Spleen (tissue), 11 donors: ENCODE results near the gene DNER. TPM values are rescaled to one million over a fixed set of nuclear protein-coding genes. Genes with fewer than 3 reads are reported as not detected.

Source experiments
- DNase-seq: peaks from one replicate; pipeline ENCODE4 v3.0.0-alpha.2; 2020
- H3K27ac ChIP-seq, 8 donors: fragments of 200-600 bp; sonication (generic) in 7 of 8; 1 replicate in 4 of 8; 2 replicates in 4 of 8; pipeline versions ENCODE4 v1.5.0 to v1.8.0; 2016 to 2021; ENCODE audit warnings: inconsistent platforms in 4 of 8, mild to moderate bottlenecking in 4 of 8, moderate library complexity in 1 of 8
- H3K27me3 ChIP-seq, 7 donors: fragments of 200-600 bp; sonication (generic) in 6 of 7; replicated peaks in 1 of 7; 1 replicate in 4 of 7; 2 replicates in 3 of 7; pipeline versions ENCODE4 v1.5.0 to v1.8.0; 2016 to 2021; ENCODE audit warnings: inconsistent platforms in 3 of 7, mild to moderate bottlenecking in 1 of 7
- H3K36me3 ChIP-seq, 6 donors: fragments of 200-600 bp; sonication (generic) in 5 of 6; 1 replicate in 4 of 6; 2 replicates in 2 of 6; pipeline versions ENCODE4 v1.5.0 to v1.8.0; 2016 to 2021; ENCODE audit warnings: inconsistent platforms in 2 of 6
- H3K4me1 ChIP-seq, 6 donors: fragments of 200-600 bp; sonication (generic) in 5 of 6; 1 replicate in 3 of 6; 2 replicates in 3 of 6; pipeline versions ENCODE4 v1.5.0 to v1.8.0; 2016 to 2021; ENCODE audit warnings: inconsistent platforms in 3 of 6
- H3K4me3 ChIP-seq, 8 donors: fragments of 200-600 bp; sonication (generic) in 7 of 8; 1 replicate in 4 of 8; 2 replicates in 4 of 8; pipeline versions ENCODE4 v1.5.0 to v1.8.0; 2016 to 2021; ENCODE audit warnings: inconsistent platforms in 4 of 8, mild to moderate bottlenecking in 4 of 8, moderate library complexity in 2 of 8
- H3K9me3 ChIP-seq, 8 donors: fragments of 200-600 bp; sonication (generic) in 7 of 8; 1 replicate in 4 of 8; 2 replicates in 4 of 8; pipeline versions ENCODE4 v1.5.0 to v1.8.0; 2016 to 2021; ENCODE audit warnings: inconsistent platforms in 4 of 8
- POLR2A ChIP-seq, 3 donors: fragments of 450-650 bp; IDR thresholded peaks; one replicate each; pipeline ENCODE4 v1.5.1; 2017; ENCODE audit warnings: antibody characterized with exemption in 3 of 3, mild to moderate bottlenecking in 1 of 3
- POLR2AphosphoS5 ChIP-seq, 3 donors: sonication (generic); formaldehyde crosslinking; IDR thresholded peaks; one replicate each; pipeline ENCODE4 v1.5.1; 2017; ENCODE audit warnings: antibody characterized with exemption in 3 of 3
- WGBS, 5 donors: extraction: QIAGEN DNeasy Blood & Tissue Kit in 3 of 5; methylation state at CpG; one replicate each; pipeline versions ENCODE4 v1.1.5 to v1.1.7; 2013 to 2018; 5-methylcytosine and 5-hydroxymethylcytosine counted together
- intact Hi-C: fragments of 100-400 bp; cut with DNase I; formaldehyde crosslinking; loops from one replicate; pipeline ENCODE4 v1.15.0; 2023; ENCODE audit warnings: low total_unique reads
- polyA plus RNA-seq, 3 donors: library from polyadenylated mRNA; stranded (reverse); fragments of 200-250 nt; gene quantifications; one replicate each; pipeline ENCODE4 v1.2.1, GENCODE V29; 2013
- total RNA-seq, 7 donors: library from RNA; depleted of rRNA in 3 of 7; stranded (reverse); fragments of >200 nt in 3 of 7; fragmentation: NEBNext Ultra II Directional in 4 of 7; extraction: Animal tissue kit (Norgen Biotek cat#: 25700) in 4 of 7; gene quantifications; one replicate each; pipeline versions ENCODE4 v1.1.0 to v1.2.1, GENCODE V29; 2016 to 2021
- TF ChIP-seq, protein P1 (sequence below), 11 experiments: fragments of 200-600 bp in 7 of 11; fragments of 450-650 bp in 4 of 11; sonication (generic) in 4 of 11; IDR thresholded peaks in 8 of 11; conservative IDR thresholded peaks in 3 of 11; 1 replicate in 7 of 11; 2 replicates in 4 of 11; pipeline versions ENCODE4 v1.4.0 to v1.8.0; 2016 to 2021; ENCODE audit warnings: antibody characterized with exemption in 11 of 11, inconsistent platforms in 4 of 11, mild to moderate bottlenecking in 1 of 11
- donor health status: healthy with polysubstance abuse.
- donor health status: DM: no; HTN: no; CAD: no; lungs with moderate emphysema.
- donor health status: DM: no; HTN: no; CAD: no.
- donor health status: Bipolar disorder and iron deficiency.
- donor health status: healthy.
- donor health status: DM: no; HTN: no; CAD: no.
- donor health status: DM: yes; HTN: yes; CAD: no.

Gene DNER
- total and polyA plus RNA-seq, 10 donors = 0.03 to 0.58 (median 0.26) TPM; not detected in 3

DNA sequence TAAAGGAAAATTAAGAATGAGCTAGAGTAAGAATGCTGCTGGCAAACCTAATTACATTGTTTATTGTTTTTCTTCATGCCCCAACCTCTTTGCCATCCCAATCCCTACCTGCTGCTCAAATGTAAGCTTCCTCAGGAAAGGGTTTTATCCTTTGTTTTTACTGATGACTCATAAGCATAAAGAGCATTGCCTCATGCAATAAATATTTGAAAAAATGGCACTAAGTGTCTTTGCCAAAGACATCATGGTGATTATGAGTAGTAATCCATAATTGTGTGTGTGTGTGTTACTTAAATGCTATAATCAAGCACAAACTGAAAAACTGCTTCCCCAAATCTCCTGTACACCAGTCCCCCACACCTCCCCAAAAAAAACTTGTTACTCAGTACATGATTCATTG, 53.4 kb downstream of the DNER start:
- no peak overlapping the region for H3K27ac ChIP-seq

GRCh38 chr2:229660391-229660790, 54.0 kb downstream of the DNER start:
- H3K9me3 ChIP-seq = no peaks in the 10 kb centered on the region
- no peak for DNase-seq
- intact Hi-C loops = no loop called here
- no peak overlapping the region for H3K27ac ChIP-seq
- no peak for TF ChIP-seq POLR2AphosphoS5 (IDR thresholded peaks at IDR 0.05)
- no peaks in the 10 kb centered on the region for H3K27me3 ChIP-seq
- H3K4me1 ChIP-seq = no peaks in the 10 kb centered on the region
- no peaks in the 10 kb centered on the region for H3K36me3 ChIP-seq
- no peak overlapping the region for H3K4me3 ChIP-seq

More for the DNA sequence above, 53.4 kb downstream of the DNER start:
- Histone ChIP-seq H3K4me3 (no peak overlapping the region), H3K36me3 (no peaks in the 10 kb centered on the region), H3K9me3 (no peaks in the 10 kb centered on the region), H3K4me1 (no peaks in the 10 kb centered on the region), H3K27me3 (no peaks in the 10 kb centered on the region)
- intact Hi-C loops = no loop called here
- DNase-seq = no peak
- TF ChIP-seq POLR2A (IDR thresholded peaks at IDR 0.05) (no peak), POLR2AphosphoS5 (IDR thresholded peaks at IDR 0.05) (no peak)
- TF ChIP-seq, protein P1, sequence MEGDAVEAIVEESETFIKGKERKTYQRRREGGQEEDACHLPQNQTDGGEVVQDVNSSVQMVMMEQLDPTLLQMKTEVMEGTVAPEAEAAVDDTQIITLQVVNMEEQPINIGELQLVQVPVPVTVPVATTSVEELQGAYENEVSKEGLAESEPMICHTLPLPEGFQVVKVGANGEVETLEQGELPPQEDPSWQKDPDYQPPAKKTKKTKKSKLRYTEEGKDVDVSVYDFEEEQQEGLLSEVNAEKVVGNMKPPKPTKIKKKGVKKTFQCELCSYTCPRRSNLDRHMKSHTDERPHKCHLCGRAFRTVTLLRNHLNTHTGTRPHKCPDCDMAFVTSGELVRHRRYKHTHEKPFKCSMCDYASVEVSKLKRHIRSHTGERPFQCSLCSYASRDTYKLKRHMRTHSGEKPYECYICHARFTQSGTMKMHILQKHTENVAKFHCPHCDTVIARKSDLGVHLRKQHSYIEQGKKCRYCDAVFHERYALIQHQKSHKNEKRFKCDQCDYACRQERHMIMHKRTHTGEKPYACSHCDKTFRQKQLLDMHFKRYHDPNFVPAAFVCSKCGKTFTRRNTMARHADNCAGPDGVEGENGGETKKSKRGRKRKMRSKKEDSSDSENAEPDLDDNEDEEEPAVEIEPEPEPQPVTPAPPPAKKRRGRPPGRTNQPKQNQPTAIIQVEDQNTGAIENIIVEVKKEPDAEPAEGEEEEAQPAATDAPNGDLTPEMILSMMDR (IDR thresholded peaks at IDR 0.05 in 8 of 11, conservative IDR thresholded peaks at IDR 0.05 in 3 of 11) = no peak

GRCh38 chr2:229658004-229658403, 56.4 kb downstream of the DNER start:
- WGBS, 5 donors = 82 to 93% (median 88%) methylated on average over 4 of the region's 4 CpGs
- TF ChIP-seq POLR2A (IDR thresholded peaks at IDR 0.05) = no peak
- TF ChIP-seq, protein P1 (IDR thresholded peaks at IDR 0.05 in 8 of 11, conservative IDR thresholded peaks at IDR 0.05 in 3 of 11) = no peak
- TF ChIP-seq POLR2AphosphoS5 (IDR thresholded peaks at IDR 0.05) = no peak
- intact Hi-C loops = no loop called here

DNA sequence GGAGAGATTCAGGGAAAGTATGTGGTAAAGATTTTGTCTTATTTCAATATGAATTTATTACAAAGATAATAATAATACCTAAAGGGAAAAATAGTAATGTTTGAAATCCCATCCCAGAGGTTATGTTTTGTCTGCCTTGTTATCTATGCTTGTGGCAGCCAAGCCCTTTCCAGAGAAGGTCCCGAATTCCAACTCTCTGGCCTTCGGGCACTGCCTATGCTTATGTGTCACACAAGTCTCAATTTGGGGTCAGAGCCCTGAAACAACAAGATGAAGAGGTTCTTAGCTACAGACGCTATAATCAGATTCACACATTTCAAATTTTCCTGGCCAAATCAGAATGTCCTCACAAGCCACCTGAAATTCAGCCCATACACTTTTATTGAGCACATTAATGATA, 59.9 kb downstream of the DNER start:
- Histone ChIP-seq H3K4me3 (no peak overlapping the region), H3K36me3 (no peaks in the 10 kb centered on the region), H3K9me3 (no peaks in the 10 kb centered on the region), H3K4me1 (no peaks in the 10 kb centered on the region), H3K27ac (no peak overlapping the region), H3K27me3 (peaks cover 0 to 18% (median 0%) of the 10 kb centered on the region in 7 donors)
- intact Hi-C loops = no loop called here
- no peak for TF ChIP-seq POLR2A (IDR thresholded peaks at IDR 0.05)
- TF ChIP-seq POLR2AphosphoS5 (IDR thresholded peaks at IDR 0.05) = no peak
- TF ChIP-seq, protein P1 (IDR thresholded peaks at IDR 0.05 in 8 of 11, conservative IDR thresholded peaks at IDR 0.05 in 3 of 11) = no peak
- 79 to 95% (median 90%) methylated on average over 3 of the region's 3 CpGs for WGBS, 5 donors
- DNase-seq = no peak

More at GRCh38 chr2:229658004-229658403, 56.4 kb downstream of the DNER start:
- Histone ChIP-seq H3K4me3 (no peak overlapping the region), H3K36me3 (no peaks in the 10 kb centered on the region), H3K9me3 (no peaks in the 10 kb centered on the region), H3K27ac (no peak overlapping the region), H3K4me1 (no peaks in the 10 kb centered on the region), H3K27me3 (peaks cover 0 to 2% (median 0%) of the 10 kb centered on the region in 7 donors)
- DNase-seq = no peak

DNA sequence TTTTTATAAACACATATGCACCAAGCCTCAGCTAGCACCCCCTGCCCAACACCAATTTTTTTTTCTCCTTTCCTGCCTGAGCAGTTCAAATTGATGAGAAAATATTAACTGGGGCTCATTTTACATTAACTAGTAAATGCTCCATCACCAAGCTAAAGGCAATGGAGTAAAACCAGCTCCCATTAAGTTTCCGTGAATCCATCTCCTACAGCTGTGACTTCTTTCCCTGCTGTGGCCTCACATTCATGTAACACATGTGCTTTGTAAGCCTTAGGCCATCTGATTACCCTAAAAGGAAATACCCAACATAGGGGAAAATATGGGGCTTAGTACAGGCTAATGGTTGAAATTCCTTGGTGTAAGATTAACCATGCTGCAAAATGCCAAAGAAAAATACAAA, 60.8 kb downstream of the DNER start:
- intact Hi-C loops = no loop called here
- TF ChIP-seq POLR2A (IDR thresholded peaks at IDR 0.05) (no peak), POLR2AphosphoS5 (IDR thresholded peaks at IDR 0.05) (no peak)
- TF ChIP-seq, protein P1 (IDR thresholded peaks at IDR 0.05 in 8 of 11, conservative IDR thresholded peaks at IDR 0.05 in 3 of 11) = no peak
- Histone ChIP-seq H3K9me3 (no peaks in the 10 kb centered on the region), H3K4me1 (no peaks in the 10 kb centered on the region), H3K27me3 (peaks cover 0 to 18% (median 0%) of the 10 kb centered on the region in 7 donors), H3K27ac (no peak overlapping the region), H3K36me3 (no peaks in the 10 kb centered on the region), H3K4me3 (no peak overlapping the region)
- WGBS, 5 donors = 87 to 98% (median 94%) methylated on average over 1 of the region's 1 CpG
- DNase-seq = no peak
